Gastroesophageal sphincter (tissue), 4 donors: Measurements from ENCODE around the gene TMEM243. TPM values are rescaled to one million over a fixed set of nuclear protein-coding genes. Genes with fewer than 3 reads are reported as not detected.
"Not testable (repeated sequence)": the region's sequence is repeated elsewhere in the genome, so short reads cannot be mapped to it uniquely, and the experiment has no call there.

ENCODE experiments used
- ATAC-seq: fragments of 150-250 bp; one replicate; pipeline ENCODE4 v1.9.1; 2016; ENCODE audit warnings: mild to moderate bottlenecking, moderate library complexity
- H3K27ac ChIP-seq, 4 donors: fragments of 200-600 bp; sonication (generic) in 3 of 4; 1 replicate in 3 of 4; 2 replicates in 1 of 4; pipeline ENCODE4 v1.5.1; 2016 to 2019
- H3K27me3 ChIP-seq: fragments of 200-600 bp; sonication (generic); one replicate; pipeline ENCODE4 v1.5.1; 2019
- H3K36me3 ChIP-seq, 2 donors: fragments of 200-600 bp; sonication (generic); one replicate each; pipeline ENCODE4 v1.5.1; 2019; ENCODE audit warnings: control low read depth in 1 of 2
- H3K4me1 ChIP-seq, 3 donors: fragments of 200-600 bp; sonication (generic); 1 replicate in 2 of 3; 2 replicates in 1 of 3; pipeline ENCODE4 v1.5.1; 2016 to 2019; ENCODE audit warnings: control low read depth in 2 of 3
- H3K4me3 ChIP-seq, 2 donors: fragments of 200-600 bp; sonication (generic); one replicate each; pipeline ENCODE4 v1.5.1; 2019; ENCODE audit warnings: mild to moderate bottlenecking in 1 of 2, moderate library complexity in 1 of 2
- H3K9me3 ChIP-seq, 3 donors: fragments of 200-600 bp; sonication (generic); one replicate each; pipeline ENCODE4 v1.5.1; 2017 to 2019; ENCODE audit warnings: control low read depth in 2 of 3
- CTCF ChIP-seq, 4 experiments: fragments of 200-600 bp in 2 of 4; fragments of 450-650 bp in 2 of 4; sonication (generic) in 1 of 4; IDR thresholded peaks; one replicate each; pipeline ENCODE4 v1.5.1; 2017 to 2019; ENCODE audit warnings: antibody characterized with exemption in 4 of 4, mild to moderate bottlenecking in 2 of 4, moderate library complexity in 2 of 4
- EP300 ChIP-seq: sonication (generic); formaldehyde crosslinking; IDR thresholded peaks from one replicate; pipeline ENCODE4 v1.6.1; 2017; ENCODE audit warnings: antibody characterized with exemption, mild to moderate bottlenecking
- POLR2A ChIP-seq, 2 donors: fragments of 450-650 bp; IDR thresholded peaks; one replicate each; pipeline ENCODE4 v1.6.1; 2017; ENCODE audit warnings: antibody characterized with exemption in 2 of 2, mild to moderate bottlenecking in 2 of 2, moderate library complexity in 1 of 2
- POLR2AphosphoS5 ChIP-seq: sonication (generic); formaldehyde crosslinking; IDR thresholded peaks from one replicate; pipeline ENCODE4 v1.6.1; 2017; ENCODE audit warnings: antibody characterized with exemption
- WGBS, 2 donors: methylation state at CpG; one replicate each; pipeline ENCODE4 v1.1.5; 2018; ENCODE audit warnings: low coverage in 1 of 2; 5-methylcytosine and 5-hydroxymethylcytosine counted together
- total RNA-seq, 4 donors: library from RNA; depleted of rRNA; stranded (reverse); fragments of >200 nt; gene quantifications; one replicate each; pipeline ENCODE4 v1.1.0, GENCODE V29; 2016

TMEM243 gene
- total RNA-seq, 4 donors from 2014 or later = 10.8 to 38.4 (median 22.1) TPM

- Histone ChIP-seq H3K4me3 (no peak overlapping the region), H3K36me3 (peaks cover 0 to 3% of the 10 kb centered on the region in 2 donors), H3K27me3 (no peaks in the 10 kb centered on the region), H3K27ac (no peak overlapping the region), H3K4me1 (peaks cover 0 to 7% (median 0%) of the 10 kb centered on the region in 3 donors), H3K9me3 (peaks cover 0 to 23% (median 0%) of the 10 kb centered on the region in 3 donors)
- 40 to 83% methylated on average over 1 to 2 of the region's 3 CpGs for WGBS, 2 donors
- TF ChIP-seq POLR2A (IDR thresholded peaks at IDR 0.05) = no peak
- TF ChIP-seq POLR2AphosphoS5 = no peak
- TF ChIP-seq CTCF (IDR thresholded peaks at IDR 0.05) = no peak
- TF ChIP-seq EP300 = no peak
- no peak for ATAC-seq
Measured at GRCh38 chr7:87204933-87205332, 14.6 kb downstream of the TMEM243 start.

DNA sequence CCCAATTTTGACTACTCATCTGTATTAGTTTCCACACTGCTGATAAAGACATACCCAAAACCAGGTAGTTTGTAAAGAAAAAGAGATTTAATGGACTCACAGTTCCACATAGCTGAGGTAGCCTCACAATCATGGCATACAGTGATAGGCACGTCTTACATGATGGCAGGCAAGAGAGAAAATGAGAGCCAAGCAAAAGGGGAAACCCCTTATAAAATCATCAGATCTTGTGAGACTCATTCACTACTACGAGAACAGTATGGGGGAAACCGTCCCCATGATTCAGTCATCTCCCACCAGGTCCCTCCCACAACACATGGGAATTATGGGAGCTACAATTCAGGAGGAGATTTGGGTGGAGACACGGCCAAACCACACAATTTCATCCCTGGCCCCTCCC is 15.6 kb downstream of the TMEM243 start:
- not testable (repeated sequence) for H3K4me1 ChIP-seq, H3K27me3 ChIP-seq, ATAC-seq, H3K27ac ChIP-seq, H3K4me3 ChIP-seq, H3K36me3 ChIP-seq
- WGBS, 2 donors = 83 to 87% methylated on average over 1 to 4 of the region's 4 CpGs
- H3K9me3 ChIP-seq = peaks cover 0 to 23% (median 0%) of the 10 kb centered on the region in 3 donors

DNA sequence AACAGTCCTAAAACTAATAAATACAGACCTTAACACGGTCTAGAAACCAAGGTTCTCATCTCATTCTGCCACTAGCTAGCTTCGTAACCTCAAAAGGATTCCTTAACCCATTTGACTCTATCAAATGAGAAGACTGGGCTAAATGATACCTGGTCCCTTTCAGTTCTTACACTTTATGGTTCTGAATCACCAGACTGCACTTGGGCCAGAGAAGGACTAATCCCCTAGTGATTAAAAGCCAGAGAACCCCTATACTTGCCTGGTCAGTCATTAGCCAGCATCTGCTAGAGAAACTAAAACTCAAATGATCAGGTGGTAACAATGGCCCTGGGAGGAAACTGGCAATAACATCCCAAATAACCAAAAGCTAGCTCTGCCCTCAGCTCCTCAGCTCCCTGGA is 16.8 kb downstream of the TMEM243 start:
- 96 to 100% methylated on average over 2 of the region's 2 CpGs for WGBS, 2 donors
- Histone ChIP-seq H3K36me3 (peaks cover 0 to 6% of the 10 kb centered on the region in 2 donors), H3K4me1 (peaks cover 0 to 18% (median 0%) of the 10 kb centered on the region in 3 donors), H3K9me3 (peaks cover 0 to 23% (median 0%) of the 10 kb centered on the region in 3 donors), H3K27ac (no peak overlapping the region), H3K27me3 (no peaks in the 10 kb centered on the region), H3K4me3 (no peak overlapping the region)
- no peak for ATAC-seq
- TF ChIP-seq POLR2A (IDR thresholded peaks at IDR 0.05) = no peak
- TF ChIP-seq CTCF (IDR thresholded peaks at IDR 0.05) = no peak
- TF ChIP-seq POLR2AphosphoS5 = no peak
- TF ChIP-seq EP300 = no peak

- H3K4me1 ChIP-seq = peaks cover 0 to 18% (median 0%) of the 10 kb centered on the region in 3 donors
- no peak overlapping the region for H3K27ac ChIP-seq
- peaks cover 0 to 23% (median 0%) of the 10 kb centered on the region in 3 donors for H3K9me3 ChIP-seq
- no peak for TF ChIP-seq POLR2A (IDR thresholded peaks at IDR 0.05)
- no peak for TF ChIP-seq POLR2AphosphoS5
- TF ChIP-seq CTCF (IDR thresholded peaks at IDR 0.05) = no peak
- no peak for TF ChIP-seq EP300
- no peak overlapping the region for H3K4me3 ChIP-seq
- WGBS, 2 donors = 78 to 83% methylated on average over 1 of the region's 1 CpG
- ATAC-seq = no peak
- H3K36me3 ChIP-seq = peaks cover 0 to 11% of the 10 kb centered on the region in 2 donors
- H3K27me3 ChIP-seq = no peaks in the 10 kb centered on the region
Measured at GRCh38 chr7:87202208-87202607, 17.3 kb downstream of the TMEM243 start.

GRCh38 chr7:87199700-87200450 is 19.7 kb downstream of the TMEM243 start:
- 78 to 88% methylated on average over 5 to 6 of the region's 6 CpGs for WGBS, 2 donors
- no peak for ATAC-seq
- Histone ChIP-seq H3K4me1 (peaks cover 0 to 18% (median 0%) of the 10 kb centered on the region in 3 donors), H3K9me3 (peaks cover 0 to 7% (median 0%) of the 10 kb centered on the region in 3 donors), H3K36me3 (peaks cover 0 to 34% of the 10 kb centered on the region in 2 donors), H3K27ac (peak overlapping the region in 2 of 4 donors; percentile 3 to 15), H3K27me3 (no peaks in the 10 kb centered on the region), H3K4me3 (no peak overlapping the region)
- TF ChIP-seq POLR2A (IDR thresholded peaks at IDR 0.05) = no peak
- TF ChIP-seq CTCF (IDR thresholded peaks at IDR 0.05) = no peak
- TF ChIP-seq POLR2AphosphoS5 = no peak
- no peak for TF ChIP-seq EP300
